GM23338 (cell line): Measurements from ENCODE around the gene TREML4.

Experiments
- CREB1 ChIP-seq: fragments of 250-450 bp; sonication (Bioruptor Pico); IDR thresholded peaks from 2 replicates; pipeline ENCODE4 v1.5.0; 2020; ENCODE audit warnings: low read depth, mild to moderate bottlenecking, moderate library complexity
- CTCF ChIP-seq, 2 experiments: fragments of 200-600 bp in 1 of 2; sonication (generic) in 1 of 2; conservative IDR thresholded peaks; 2 replicates each; pipeline versions ENCODE4 v1.5.1 to v1.6.1; 2016 to 2017; ENCODE audit warnings: antibody characterized with exemption in 2 of 2, low read depth in 2 of 2, mild to moderate bottlenecking in 2 of 2, moderate library complexity in 1 of 2
- EZH2 ChIP-seq: fragments of 200-600 bp; sonication (generic); IDR thresholded peaks from one replicate; pipeline ENCODE4 v1.8.0; 2017; ENCODE audit warnings: antibody characterized with exemption, mild to moderate bottlenecking, low read depth; ENCODE audit not compliant: unreplicated experiment
- JUNB ChIP-seq: IDR thresholded peaks from one replicate; pipeline ENCODE4 v1.6.1; 2016; ENCODE audit warnings: antibody characterized with exemption; ENCODE audit not compliant: unreplicated experiment
- NANOG ChIP-seq: IDR thresholded peaks from 2 replicates; pipeline ENCODE4 v1.6.1; 2016; ENCODE audit warnings: antibody characterized with exemption, borderline replicate concordance
- POLR2AphosphoS5 ChIP-seq: IDR thresholded peaks from 2 replicates; pipeline ENCODE4 v1.6.1; 2016; ENCODE audit warnings: antibody characterized with exemption, low read depth
- REST ChIP-seq: IDR thresholded peaks from one replicate; pipeline ENCODE4 v1.6.1; 2018; ENCODE audit warnings: antibody characterized with exemption; ENCODE audit not compliant: unreplicated experiment
- ZNF114 ChIP-seq: fragments of 250-450 bp; sonication (Bioruptor Pico); IDR thresholded peaks from 2 replicates; pipeline ENCODE4 v1.5.0; 2020; ENCODE audit warnings: mild to moderate bottlenecking, moderate library complexity
- ZNF331 ChIP-seq: fragments of 250-450 bp; sonication (Bioruptor Pico); IDR thresholded peaks from 2 replicates; pipeline ENCODE4 v1.5.0; 2020; ENCODE audit warnings: low read depth, mild to moderate bottlenecking, moderate library complexity
- TF ChIP-seq, protein P1 (sequence below): IDR thresholded peaks from 2 replicates; pipeline ENCODE4 v1.6.1; 2016; ENCODE audit warnings: antibody characterized with exemption

GRCh38 chr6:41232667-41233066, 4.5 kb downstream of the TREML4 start:
- TF ChIP-seq REST, result no peak
- no peak for TF ChIP-seq EZH2
- no peak for TF ChIP-seq CTCF (conservative IDR thresholded peaks at IDR 0.05; ENCODE audit: low read depth in 2 of 2)
- TF ChIP-seq POLR2AphosphoS5, result no peak
- no peak for TF ChIP-seq JUNB
- no peak for TF ChIP-seq CREB1 (CRISPR knock-in tag)
- no peak for TF ChIP-seq NANOG
- TF ChIP-seq ZNF331 (CRISPR knock-in tag), result no peak
- TF ChIP-seq ZNF114, result no peak
- TF ChIP-seq, protein P1, sequence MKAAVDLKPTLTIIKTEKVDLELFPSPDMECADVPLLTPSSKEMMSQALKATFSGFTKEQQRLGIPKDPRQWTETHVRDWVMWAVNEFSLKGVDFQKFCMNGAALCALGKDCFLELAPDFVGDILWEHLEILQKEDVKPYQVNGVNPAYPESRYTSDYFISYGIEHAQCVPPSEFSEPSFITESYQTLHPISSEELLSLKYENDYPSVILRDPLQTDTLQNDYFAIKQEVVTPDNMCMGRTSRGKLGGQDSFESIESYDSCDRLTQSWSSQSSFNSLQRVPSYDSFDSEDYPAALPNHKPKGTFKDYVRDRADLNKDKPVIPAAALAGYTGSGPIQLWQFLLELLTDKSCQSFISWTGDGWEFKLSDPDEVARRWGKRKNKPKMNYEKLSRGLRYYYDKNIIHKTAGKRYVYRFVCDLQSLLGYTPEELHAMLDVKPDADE, result no peak
